ENCODE data around the gene DCX. TPM values are rescaled to one million over a fixed set of nuclear protein-coding genes. Genes with fewer than 3 reads are reported as not detected.

Gene DCX
- total and polyA plus RNA-seq, 2 of the 4 experiments (the other 2 are of a cell fraction) = not detected

DNA sequence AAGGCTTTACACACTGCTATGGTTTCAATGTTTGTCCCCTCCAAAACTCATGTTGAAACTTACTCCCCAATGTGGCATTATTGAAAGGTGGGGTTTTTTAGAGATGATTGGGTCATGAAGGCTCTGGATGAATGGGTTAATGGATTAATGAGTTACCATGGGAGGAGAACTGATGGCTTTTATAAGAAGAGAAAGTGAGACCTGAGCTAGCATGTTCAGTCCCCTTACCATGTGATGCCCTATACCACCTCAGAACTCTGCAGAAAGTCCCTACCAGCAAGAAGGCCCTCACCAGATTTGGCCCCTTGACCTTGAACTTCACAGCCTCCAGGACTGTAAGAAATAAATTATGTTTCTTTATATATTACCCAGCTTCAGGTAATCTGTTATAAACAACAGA is 72.8 kb downstream of the DCX start:
- no peak overlapping the region for H3K4me3 ChIP-seq (ENCODE audit: insufficient read depth, low read depth, low read length)
- H3K27me3 ChIP-seq (ENCODE audit: control insufficient read depth, insufficient read depth, low read length) = peaks cover 3% of the 10 kb centered on the region; the same call in 1 of the 2 replicates
- no peak for TF ChIP-seq RAD21 (IDR thresholded peaks at IDR 0.05; ENCODE audit: low read length)
- no peak for TF ChIP-seq CHD1 (IDR thresholded peaks at IDR 0.05; ENCODE audit: low read depth, low read length)
- no peak for TF ChIP-seq BHLHE40 (IDR thresholded peaks at IDR 0.05; ENCODE audit: low read depth, low read length)
- no peak for TF ChIP-seq MXI1 (IDR thresholded peaks at IDR 0.05; ENCODE audit: borderline replicate concordance, low read depth, low read length)
- no peak for TF ChIP-seq NFE2L2 (IDR thresholded peaks at IDR 0.05; ENCODE audit: low read depth, low read length)
- TF ChIP-seq POLR2A (IDR thresholded peaks at IDR 0.05; ENCODE audit: low read depth, low read length) = no peak
- H2BK120ac ChIP-seq (ENCODE audit: low read depth, low read length) = no peak overlapping the region
- no peak overlapping the region for H2AK9ac ChIP-seq (replicated peaks; ENCODE audit: low read depth, low read length, poor library complexity)
- H3K36me3 ChIP-seq (ENCODE audit: control insufficient read depth, insufficient read depth, low read length) = no peaks in the 10 kb centered on the region
- in situ Hi-C loops (cut with MboI; ENCODE audit: low sequenced_read_pairs) (no loop called here), dilution Hi-C loops (cut with HindIII; ENCODE audit: low sequenced_read_pairs, unreplicated experiment) (no loop called here), intact Hi-C loops (cut with micrococcal nuclease) (no loop called here)
- no peak overlapping the region for H3K9ac ChIP-seq (ENCODE audit: low read depth, low read length)
- no peak overlapping the region for H2BK15ac ChIP-seq (ENCODE audit: low read depth, low read length)
- no peaks in the 10 kb centered on the region for H3K4me1 ChIP-seq (ENCODE audit: control insufficient read depth, insufficient read depth, low read length)
- H2AK5ac ChIP-seq (ENCODE audit: low read depth, low read length) = no peak overlapping the region
- ATAC-seq (ENCODE audit: low read depth) = no peak
- H3K9me3 ChIP-seq (ENCODE audit: control insufficient read depth, insufficient read depth, low read length) = no peaks in the 10 kb centered on the region
- H2AFZ ChIP-seq (replicated peaks; ENCODE audit: low read length, poor library complexity) = no peak overlapping the region
- H3K23ac ChIP-seq (ENCODE audit: low read depth, low read length) = no peak overlapping the region
- H3K79me1 ChIP-seq (ENCODE audit: low read depth in 1 of 2, low read length in 2 of 2) = no peaks in the 10 kb centered on the region
- no peak overlapping the region for H3K4me2 ChIP-seq (ENCODE audit: low read depth, low read length)
- no TSS peak for BruUV-seq (replicated peaks)
- H3K56ac ChIP-seq (ENCODE audit: extremely low read depth, insufficient read depth, low read length) = no peak overlapping the region
- no peak overlapping the region for H4K91ac ChIP-seq (ENCODE audit: insufficient read depth, low read depth, low read length)
- ChIA-PET POLR2A (ENCODE audit: unreplicated experiment) (no interaction called here), CTCF (no interaction called here)
- no peak for DNase-seq
- H3K14ac ChIP-seq (replicated peaks; ENCODE audit: low read depth, low read length) = no peak overlapping the region
- no peak overlapping the region for H2BK5ac ChIP-seq (ENCODE audit: low read depth, low read length, poor library complexity, severe bottlenecking)
- no peak overlapping the region for H3K18ac ChIP-seq (ENCODE audit: low read depth, low read length)
- H4K20me1 ChIP-seq (ENCODE audit: insufficient read depth, low read length) = no peaks in the 10 kb centered on the region
- H2BK20ac ChIP-seq (ENCODE audit: low read depth, low read length) = no peak overlapping the region
- no peaks in the 10 kb centered on the region for H3K9me1 ChIP-seq (ENCODE audit: insufficient read depth, low read length)
- no peak overlapping the region for H4K8ac ChIP-seq (ENCODE audit: low read depth in 2 of 2, low read length in 2 of 2)
- H3K27ac ChIP-seq (ENCODE audit: insufficient read depth, low read length) = no peak overlapping the region
- no peak overlapping the region for H4K5ac ChIP-seq (ENCODE audit: low read depth, low read length)
- no peak overlapping the region for H3K4ac ChIP-seq (ENCODE audit: low read depth, low read length)

Data from IMR-90 (cell line).